ENCODE measurements around the gene GJA1. TPM values are rescaled to one million over a fixed set of nuclear protein-coding genes. Genes with fewer than 3 reads are reported as not detected.

Gene GJA1
- total and polyA plus RNA-seq, 4 experiments from 2014 or later: not detected

DNA sequence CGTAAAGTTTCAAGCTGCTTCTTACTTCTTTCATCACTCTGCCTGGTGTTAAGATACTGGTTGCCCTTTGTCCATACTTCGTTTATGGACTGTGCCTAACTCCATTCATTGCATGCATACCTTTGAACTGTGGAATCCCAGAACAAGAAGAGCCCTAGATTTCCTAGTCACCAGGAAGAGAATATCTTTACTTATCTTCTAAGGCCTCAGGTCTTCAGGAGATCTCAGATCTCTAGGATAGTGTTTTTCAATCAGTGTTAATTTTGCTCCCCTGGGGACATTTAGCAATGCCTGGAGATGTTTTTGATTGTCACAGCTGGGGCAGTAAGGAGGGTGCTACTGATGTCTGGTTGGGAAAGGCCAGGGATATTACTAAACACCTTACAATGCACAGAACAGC is 35.5 kb upstream of the GJA1 start:
- POLR2A ChIA-PET (ENCODE audit: partially characterized antibody): no interaction called here
- Histone ChIP-seq H3K27me3 (ENCODE audit: insufficient read depth, low read length) (no peaks in the 10 kb centered on the region), H3K4me1 (ENCODE audit: insufficient read depth, low read length) (no peaks in the 10 kb centered on the region), H3K4me3 (ENCODE audit: low read length in 2 of 2) (no peak overlapping the region), H3K36me3 (ENCODE audit: insufficient read depth, low read length) (no peaks in the 10 kb centered on the region), H3K27ac (ENCODE audit: low read depth, low read length) (no peak overlapping the region), H3K9me3 (ENCODE audit: control insufficient read depth in 1 of 2, low read length in 2 of 2) (no peaks in the 10 kb centered on the region)
- Mint-ChIP-seq H3K9me3 (no peaks in the 10 kb centered on the region), H3K27ac (no peak overlapping the region), H3K27me3 (peaks cover 3 to 9% of the 10 kb centered on the region in 2 donors), H3K36me3 (no peaks in the 10 kb centered on the region), H3K4me3 (no peak overlapping the region), H3K4me1 (no peaks in the 10 kb centered on the region)
- intact Hi-C loops (cut with micrococcal nuclease): loop anchor here (2.0 kb wide), 2 partner anchors 65 to 345 kb away; partner anchors contain the start of gene TBC1D32
- CTCF ChIA-PET (ENCODE audit: partially characterized antibody): interaction anchor here (1.8 kb wide), 1 partner anchor 8 kb away, joined by 5 read pairs; no protein-coding TSS in a partner anchor
- DNase-seq: no peak

DNA sequence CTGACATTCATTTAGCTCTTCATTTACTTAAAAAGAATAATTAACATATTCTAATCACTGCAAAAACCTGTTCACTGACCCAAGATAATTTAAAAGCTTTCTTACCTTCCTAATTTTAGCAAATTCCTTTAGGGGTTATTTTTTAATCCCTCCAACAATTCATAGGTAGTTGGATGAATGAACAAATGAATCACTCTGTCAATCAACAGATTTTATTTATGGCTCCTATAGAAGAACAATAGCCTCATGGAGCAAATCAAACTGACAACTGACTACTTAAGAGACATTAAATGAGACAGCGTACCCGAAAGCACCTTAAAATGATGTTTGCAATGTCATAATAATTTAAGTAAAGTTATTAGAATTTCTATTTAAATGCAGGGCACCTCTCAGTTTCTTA is 31.5 kb upstream of the GJA1 start:
- no peak for DNase-seq
- H3K27me3 ChIP-seq (ENCODE audit: insufficient read depth, low read length): no peaks in the 10 kb centered on the region
- H3K36me3 Mint-ChIP-seq: no peaks in the 10 kb centered on the region
- no peaks in the 10 kb centered on the region for H3K9me3 ChIP-seq (ENCODE audit: control insufficient read depth in 1 of 2, low read length in 2 of 2)
- no peak overlapping the region for H3K4me3 Mint-ChIP-seq
- ChIA-PET CTCF (ENCODE audit: partially characterized antibody) (interaction anchor here (1.0 kb wide), 1 partner anchor 12 kb away, joined by 3 read pairs; no protein-coding TSS in a partner anchor), POLR2A (ENCODE audit: partially characterized antibody) (no interaction called here)
- H3K4me1 Mint-ChIP-seq: no peaks in the 10 kb centered on the region
- H3K4me3 ChIP-seq (ENCODE audit: low read length in 2 of 2): no peak overlapping the region
- no peak overlapping the region for H3K27ac ChIP-seq (ENCODE audit: low read depth, low read length)
- no peak overlapping the region for H3K27ac Mint-ChIP-seq
- H3K27me3 Mint-ChIP-seq: peaks cover 0 to 8% of the 10 kb centered on the region in 2 donors
- no peaks in the 10 kb centered on the region for H3K36me3 ChIP-seq (ENCODE audit: insufficient read depth, low read length)
- H3K9me3 Mint-ChIP-seq: no peaks in the 10 kb centered on the region
- intact Hi-C loops (cut with micrococcal nuclease): no loop called here
- H3K4me1 ChIP-seq (ENCODE audit: insufficient read depth, low read length): no peaks in the 10 kb centered on the region

DNA sequence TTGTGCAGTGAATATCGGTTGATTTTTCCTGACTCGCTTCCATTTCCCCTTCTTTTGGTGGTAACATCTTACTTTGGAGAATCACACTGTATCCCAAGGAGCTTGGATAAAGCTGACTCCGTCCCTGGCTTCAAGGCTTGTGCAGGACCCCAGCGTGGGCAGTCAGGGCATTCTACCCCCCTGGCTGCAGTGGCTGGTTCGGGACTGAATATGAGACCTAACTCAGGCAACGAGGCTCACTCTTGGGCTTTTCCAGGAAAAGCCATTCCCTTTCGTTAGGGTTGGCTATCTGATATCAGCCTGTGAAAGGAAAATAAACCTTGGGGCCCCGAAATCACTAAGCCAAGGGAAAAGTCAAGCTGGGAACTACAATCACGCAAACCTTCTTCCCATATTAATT is 30.1 kb upstream of the GJA1 start:
- Histone ChIP-seq H3K4me1 (ENCODE audit: insufficient read depth, low read length) (no peaks in the 10 kb centered on the region), H3K9me3 (ENCODE audit: control insufficient read depth in 1 of 2, low read length in 2 of 2) (no peaks in the 10 kb centered on the region), H3K36me3 (ENCODE audit: insufficient read depth, low read length) (no peaks in the 10 kb centered on the region), H3K27ac (ENCODE audit: low read depth, low read length) (no peak overlapping the region), H3K27me3 (ENCODE audit: insufficient read depth, low read length) (no peaks in the 10 kb centered on the region), H3K4me3 (ENCODE audit: low read length in 2 of 2) (no peak overlapping the region)
- Mint-ChIP-seq H3K27ac (no peak overlapping the region), H3K4me1 (no peaks in the 10 kb centered on the region), H3K4me3 (no peak overlapping the region), H3K9me3 (no peaks in the 10 kb centered on the region), H3K36me3 (no peaks in the 10 kb centered on the region), H3K27me3 (peaks cover 0 to 6% of the 10 kb centered on the region in 2 donors)
- POLR2A ChIA-PET (ENCODE audit: partially characterized antibody): no interaction called here
- CTCF ChIA-PET (ENCODE audit: partially characterized antibody): no interaction called here
- intact Hi-C loops (cut with micrococcal nuclease): no loop called here
- no peak for DNase-seq

DNA sequence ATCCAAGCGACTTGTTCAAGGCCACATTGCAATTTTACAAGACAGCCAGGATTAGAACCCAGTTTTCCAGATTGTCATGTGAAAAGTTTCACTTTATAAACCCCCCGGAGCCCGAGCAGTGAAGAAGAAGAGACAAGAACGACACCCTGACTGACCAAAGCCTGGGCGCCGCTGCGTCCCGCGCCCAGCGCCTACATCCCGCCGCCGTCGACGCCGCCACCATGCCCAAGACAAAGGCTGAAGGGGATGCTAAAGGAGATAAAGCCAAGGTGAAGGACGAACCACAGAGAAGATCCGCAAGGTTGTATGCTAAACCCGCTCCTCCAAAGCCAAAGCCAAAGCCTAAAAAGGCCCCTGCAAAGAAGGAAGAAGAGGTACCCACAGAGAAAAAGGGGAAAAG is 27.1 kb upstream of the GJA1 start:
- no peaks in the 10 kb centered on the region for H3K36me3 ChIP-seq (ENCODE audit: insufficient read depth, low read length)
- H3K27me3 Mint-ChIP-seq: peaks cover 0 to 6% of the 10 kb centered on the region in 2 donors
- CTCF ChIA-PET (ENCODE audit: partially characterized antibody): no interaction called here
- intact Hi-C loops (cut with micrococcal nuclease): no loop called here
- H3K4me1 ChIP-seq (ENCODE audit: insufficient read depth, low read length): no peaks in the 10 kb centered on the region
- no peaks in the 10 kb centered on the region for H3K36me3 Mint-ChIP-seq
- no peaks in the 10 kb centered on the region for H3K9me3 Mint-ChIP-seq
- no peak overlapping the region for H3K27ac ChIP-seq (ENCODE audit: low read depth, low read length)
- no peak overlapping the region for H3K27ac Mint-ChIP-seq
- no peaks in the 10 kb centered on the region for H3K9me3 ChIP-seq (ENCODE audit: control insufficient read depth in 1 of 2, low read length in 2 of 2)
- H3K4me3 ChIP-seq (ENCODE audit: low read length in 2 of 2): no peak overlapping the region
- no peaks in the 10 kb centered on the region for H3K27me3 ChIP-seq (ENCODE audit: insufficient read depth, low read length)
- no peak overlapping the region for H3K4me3 Mint-ChIP-seq
- no peaks in the 10 kb centered on the region for H3K4me1 Mint-ChIP-seq
- DNase-seq: no peak
- POLR2A ChIA-PET (ENCODE audit: partially characterized antibody): no interaction called here

DNA sequence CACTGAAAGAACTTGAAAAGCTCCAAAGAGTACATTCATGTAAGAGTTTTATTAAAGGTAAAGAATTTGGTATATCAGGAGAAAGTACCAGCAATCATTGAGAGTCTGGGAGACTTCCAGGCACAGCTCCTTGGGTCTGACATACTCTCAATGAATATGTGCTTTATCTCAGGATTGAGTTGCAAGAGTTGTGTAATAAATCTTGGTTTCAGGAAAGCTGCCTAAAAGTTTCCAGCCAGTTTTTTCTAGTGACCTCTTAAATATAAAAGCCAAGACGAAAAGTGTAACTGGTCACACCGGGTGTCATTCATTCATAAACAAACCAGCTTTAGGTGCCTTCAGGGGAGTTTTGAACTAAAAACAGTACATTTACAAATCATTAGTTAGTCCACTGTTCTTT is 21.6 kb upstream of the GJA1 start:
- no peak for DNase-seq
- Mint-ChIP-seq H3K27me3 (peaks cover 0 to 7% of the 10 kb centered on the region in 2 donors), H3K27ac (no peak overlapping the region), H3K4me1 (no peaks in the 10 kb centered on the region), H3K9me3 (peaks cover 0 to 1% (median 0%) of the 10 kb centered on the region in 8 donors), H3K36me3 (no peaks in the 10 kb centered on the region), H3K4me3 (no peak overlapping the region)
- Histone ChIP-seq H3K4me3 (ENCODE audit: low read length in 2 of 2) (no peak overlapping the region), H3K9me3 (ENCODE audit: control insufficient read depth in 1 of 2, low read length in 2 of 2) (no peaks in the 10 kb centered on the region), H3K27me3 (ENCODE audit: insufficient read depth, low read length) (no peaks in the 10 kb centered on the region), H3K36me3 (ENCODE audit: insufficient read depth, low read length) (no peaks in the 10 kb centered on the region), H3K4me1 (ENCODE audit: insufficient read depth, low read length) (no peaks in the 10 kb centered on the region), H3K27ac (ENCODE audit: low read depth, low read length) (no peak overlapping the region)
- ChIA-PET CTCF (ENCODE audit: partially characterized antibody) (no interaction called here), POLR2A (ENCODE audit: partially characterized antibody) (no interaction called here)
- intact Hi-C loops (cut with micrococcal nuclease): no loop called here

DNA sequence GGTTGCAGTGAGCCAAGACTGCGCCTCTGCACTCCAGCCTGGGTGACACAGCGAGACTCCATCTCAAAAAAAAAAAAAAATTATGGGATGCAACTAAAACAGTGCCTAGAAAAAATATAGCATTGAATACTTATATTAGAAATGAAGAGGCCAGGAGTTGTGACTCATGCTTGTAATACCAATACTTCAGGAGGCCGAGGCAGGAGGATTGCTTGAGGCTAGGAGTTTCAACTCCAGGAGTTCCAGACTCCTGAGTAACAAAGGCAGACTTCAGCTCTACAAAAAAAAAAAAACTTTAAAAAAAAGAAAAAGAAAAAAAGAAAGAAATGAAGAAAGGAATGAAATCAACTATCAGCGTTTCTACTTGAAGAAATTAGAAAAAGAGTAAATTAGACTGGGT is 17.1 kb upstream of the GJA1 start:
- Histone ChIP-seq H3K9me3 (ENCODE audit: control insufficient read depth in 1 of 2, low read length in 2 of 2) (no peaks in the 10 kb centered on the region), H3K27ac (ENCODE audit: low read depth, low read length) (no peak overlapping the region), H3K36me3 (ENCODE audit: insufficient read depth, low read length) (no peaks in the 10 kb centered on the region), H3K27me3 (ENCODE audit: insufficient read depth, low read length) (no peaks in the 10 kb centered on the region), H3K4me1 (ENCODE audit: insufficient read depth, low read length) (no peaks in the 10 kb centered on the region), H3K4me3 (ENCODE audit: low read length in 2 of 2) (no peak overlapping the region)
- Mint-ChIP-seq H3K4me3 (no peak overlapping the region), H3K4me1 (no peaks in the 10 kb centered on the region), H3K27me3 (peaks cover 0 to 7% of the 10 kb centered on the region in 2 donors), H3K36me3 (no peaks in the 10 kb centered on the region), H3K9me3 (peaks cover 0 to 1% (median 0%) of the 10 kb centered on the region in 8 donors), H3K27ac (no peak overlapping the region)
- ChIA-PET CTCF (ENCODE audit: partially characterized antibody) (no interaction called here), POLR2A (ENCODE audit: partially characterized antibody) (no interaction called here)
- DNase-seq: no peak
- intact Hi-C loops (cut with micrococcal nuclease): no loop called here

DNA sequence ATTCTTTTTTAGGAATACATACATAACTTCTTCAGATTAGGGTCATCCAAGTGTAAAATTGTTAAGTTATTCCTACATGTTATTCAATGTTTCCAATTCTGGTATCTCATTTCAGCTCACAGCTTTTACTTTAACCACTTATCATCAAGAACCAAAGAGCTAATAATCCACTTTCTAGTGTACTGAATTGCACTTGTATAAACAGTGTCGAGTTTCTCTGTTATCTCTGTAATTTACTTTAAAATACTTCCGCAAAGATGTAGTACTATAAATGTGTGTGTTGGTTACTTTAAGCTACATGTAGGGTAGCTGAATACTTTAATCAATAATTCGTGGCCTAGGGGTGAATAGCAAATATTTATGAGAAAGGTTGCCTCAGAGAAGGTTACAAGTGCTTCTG is 8.8 kb upstream of the GJA1 start:
- H3K36me3 ChIP-seq (ENCODE audit: insufficient read depth, low read length): no peaks in the 10 kb centered on the region
- no peak overlapping the region for H3K4me3 ChIP-seq (ENCODE audit: low read length in 2 of 2)
- H3K4me1 ChIP-seq (ENCODE audit: insufficient read depth, low read length): no peaks in the 10 kb centered on the region
- ChIA-PET POLR2A (ENCODE audit: partially characterized antibody) (no interaction called here), CTCF (ENCODE audit: partially characterized antibody) (no interaction called here)
- Mint-ChIP-seq H3K27ac (no peak overlapping the region), H3K4me3 (no peak overlapping the region), H3K4me1 (no peaks in the 10 kb centered on the region), H3K9me3 (peaks cover 0 to 5% (median 0%) of the 10 kb centered on the region in 8 donors), H3K36me3 (no peaks in the 10 kb centered on the region), H3K27me3 (no peaks in the 10 kb centered on the region)
- no peaks in the 10 kb centered on the region for H3K27me3 ChIP-seq (ENCODE audit: insufficient read depth, low read length)
- no peak for DNase-seq
- intact Hi-C loops (cut with micrococcal nuclease): no loop called here
- H3K27ac ChIP-seq (ENCODE audit: low read depth, low read length): no peak overlapping the region
- no peaks in the 10 kb centered on the region for H3K9me3 ChIP-seq (ENCODE audit: control insufficient read depth in 1 of 2, low read length in 2 of 2)

All from CD4-positive, alpha-beta memory T cell (primary cell).